Duodenal mucosa (tissue), 2 donors: ENCODE results near the gene PCDHB11.
"Not testable (repeated sequence)": the region's sequence is repeated elsewhere in the genome, so short reads cannot be mapped to it uniquely, and the experiment has no call there.

Experiments used
- H3K27ac ChIP-seq: one replicate; pipeline ENCODE4 v1.7.0; 2013; ENCODE audit warnings: low read depth, low read length
- H3K27me3 ChIP-seq, 2 donors: one replicate each; pipeline ENCODE4 v1.7.0; 2013; ENCODE audit warnings: low read length in 2 of 2, control low read depth in 1 of 2; ENCODE audit not compliant: insufficient read depth in 2 of 2, control insufficient read depth in 1 of 2
- H3K36me3 ChIP-seq, 2 donors: one replicate each; pipeline ENCODE4 v1.7.0; 2013; ENCODE audit warnings: low read length in 2 of 2, control low read depth in 1 of 2; ENCODE audit not compliant: insufficient read depth in 2 of 2, control insufficient read depth in 1 of 2
- H3K4me1 ChIP-seq, 2 donors: one replicate each; pipeline ENCODE4 v1.7.0; 2013; ENCODE audit warnings: low read length in 2 of 2, control low read depth in 1 of 2; ENCODE audit not compliant: insufficient read depth in 2 of 2, control insufficient read depth in 1 of 2
- H3K4me3 ChIP-seq, 2 donors: one replicate each; pipeline ENCODE4 v1.7.0; 2013; ENCODE audit warnings: low read length in 2 of 2, low read depth in 1 of 2
- H3K9ac ChIP-seq, 2 donors: one replicate each; pipeline ENCODE4 v1.7.0; 2013; ENCODE audit warnings: low read length in 2 of 2, low read depth in 1 of 2
- H3K9me3 ChIP-seq, 2 donors: one replicate each; pipeline ENCODE4 v1.7.0; 2013; ENCODE audit warnings: low read length in 2 of 2, control low read depth in 1 of 2; ENCODE audit not compliant: control insufficient read depth in 1 of 2

PCDHB11 gene

DNA sequence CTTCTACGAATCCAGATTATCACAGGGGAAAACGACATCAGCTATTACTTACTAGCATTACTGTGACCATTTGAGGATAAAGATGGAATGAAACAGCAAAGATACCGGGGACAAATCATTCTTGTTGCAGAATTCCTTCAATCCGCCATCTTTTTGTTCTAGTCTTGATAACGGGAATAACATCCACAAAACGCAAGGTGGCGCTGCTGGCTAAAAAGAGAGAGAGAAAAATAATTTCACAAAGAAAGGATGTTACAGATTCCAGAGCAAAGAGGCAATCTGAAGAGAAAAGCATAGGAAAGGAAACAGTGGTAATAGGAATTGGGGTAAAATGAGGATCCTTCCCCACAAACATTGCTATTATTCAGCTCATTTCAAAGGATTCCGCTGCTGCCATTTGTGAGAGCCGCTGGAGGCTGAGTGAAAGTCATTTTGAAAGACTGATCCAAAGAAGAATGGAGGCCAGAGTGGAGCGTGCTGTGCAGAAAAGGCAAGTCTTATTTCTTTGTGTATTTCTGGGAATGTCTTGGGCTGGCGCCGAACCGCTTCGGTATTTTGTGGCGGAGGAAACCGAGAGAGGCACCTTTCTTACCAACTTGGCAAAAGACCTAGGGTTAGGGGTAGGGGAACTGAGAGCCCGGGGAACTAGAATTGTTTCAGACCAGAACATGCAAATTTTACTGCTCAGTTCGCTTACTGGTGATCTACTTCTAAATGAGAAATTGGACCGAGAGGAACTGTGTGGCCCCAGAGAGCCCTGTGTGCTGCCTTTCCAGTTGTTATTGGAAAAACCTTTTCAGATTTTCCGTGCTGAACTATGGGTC is 26.8 kb upstream of the PCDHB11 start, which contains the start of gene PCDHB7:
Gene PCDHB7 (plus strand): TSS at position 264 of the 824 bp plus-strand sequence. CDS start 192 bp downstream, at position 456.
- H3K9me3 ChIP-seq, result peaks cover 16 to 26% of the 10 kb centered on the region in 2 donors
- peak within 1 kb of the TSS in 1 of 2 donors; percentile 9 for H3K4me3 ChIP-seq
- H3K27ac ChIP-seq, result no peak within 1 kb of the TSS
- no peak within 1 kb of the TSS for H3K9ac ChIP-seq
- no peaks in the 10 kb centered on the region for H3K4me1 ChIP-seq
- no peaks in the 10 kb centered on the region for H3K36me3 ChIP-seq
- no peaks in the 10 kb centered on the region for H3K27me3 ChIP-seq

DNA sequence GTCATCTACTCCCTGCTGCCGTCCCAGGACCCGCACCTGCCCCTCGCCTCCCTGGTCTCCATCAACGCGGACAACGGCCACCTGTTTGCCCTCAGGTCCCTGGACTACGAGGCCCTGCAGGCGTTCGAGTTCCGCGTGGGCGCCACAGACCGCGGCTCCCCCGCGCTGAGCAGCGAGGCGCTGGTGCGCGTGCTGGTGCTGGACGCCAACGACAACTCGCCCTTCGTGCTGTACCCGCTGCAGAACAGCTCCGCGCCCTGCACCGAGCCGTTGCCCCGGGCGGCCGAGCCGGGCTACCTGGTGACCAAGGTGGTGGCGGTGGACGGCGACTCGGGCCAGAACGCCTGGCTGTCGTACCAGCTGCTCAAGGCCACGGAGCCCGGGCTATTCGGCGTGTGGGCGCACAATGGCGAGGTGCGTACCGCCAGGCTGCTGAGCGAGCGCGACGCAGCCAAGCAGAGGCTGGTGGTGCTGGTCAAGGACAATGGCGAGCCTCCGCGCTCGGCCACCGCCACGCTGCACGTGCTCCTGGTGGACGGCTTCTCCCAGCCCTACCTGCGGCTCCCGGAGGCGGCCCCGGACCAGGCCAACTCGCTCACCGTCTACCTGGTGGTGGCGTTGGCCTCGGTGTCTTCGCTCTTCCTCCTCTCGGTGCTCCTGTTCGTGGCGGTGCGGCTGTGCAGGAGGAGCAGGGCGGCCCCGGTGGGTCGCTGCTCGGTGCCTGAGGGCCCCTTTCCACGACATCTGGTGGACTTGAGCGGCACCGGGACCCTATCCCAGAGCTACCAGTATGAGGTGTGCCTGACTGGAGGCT is 24.9 kb upstream of the PCDHB11 start:
- not testable (repeated sequence) for H3K27me3 ChIP-seq, H3K36me3 ChIP-seq, H3K4me3 ChIP-seq, H3K9ac ChIP-seq, H3K27ac ChIP-seq, H3K4me1 ChIP-seq
- H3K9me3 ChIP-seq, result peaks cover 16 to 30% of the 10 kb centered on the region in 2 donors

DNA sequence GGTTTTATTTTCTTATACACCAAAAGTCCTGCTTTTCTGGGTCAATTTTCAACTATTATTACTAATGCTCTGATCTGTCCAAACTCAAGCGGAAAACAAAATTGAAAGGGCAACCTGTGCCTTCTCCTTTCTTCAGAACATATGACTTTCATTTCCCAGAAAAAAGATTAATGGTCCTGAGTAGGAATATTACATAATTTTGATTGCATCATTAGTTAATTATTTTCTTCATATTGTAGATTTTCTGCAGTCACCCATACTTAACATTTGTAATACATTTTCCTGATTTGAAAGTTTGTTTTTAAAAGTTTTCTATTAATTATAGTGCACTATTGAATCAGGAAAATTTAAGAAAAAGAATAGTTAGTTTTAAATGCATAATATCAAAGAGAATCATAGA is 23.5 kb upstream of the PCDHB11 start:
- H3K4me3 ChIP-seq, result no peak overlapping the region
- no peak overlapping the region for H3K9ac ChIP-seq
- no peaks in the 10 kb centered on the region for H3K36me3 ChIP-seq
- no peak overlapping the region for H3K27ac ChIP-seq
- H3K4me1 ChIP-seq, result no peaks in the 10 kb centered on the region
- H3K9me3 ChIP-seq, result peaks cover 16 to 30% of the 10 kb centered on the region in 2 donors
- no peaks in the 10 kb centered on the region for H3K27me3 ChIP-seq

DNA sequence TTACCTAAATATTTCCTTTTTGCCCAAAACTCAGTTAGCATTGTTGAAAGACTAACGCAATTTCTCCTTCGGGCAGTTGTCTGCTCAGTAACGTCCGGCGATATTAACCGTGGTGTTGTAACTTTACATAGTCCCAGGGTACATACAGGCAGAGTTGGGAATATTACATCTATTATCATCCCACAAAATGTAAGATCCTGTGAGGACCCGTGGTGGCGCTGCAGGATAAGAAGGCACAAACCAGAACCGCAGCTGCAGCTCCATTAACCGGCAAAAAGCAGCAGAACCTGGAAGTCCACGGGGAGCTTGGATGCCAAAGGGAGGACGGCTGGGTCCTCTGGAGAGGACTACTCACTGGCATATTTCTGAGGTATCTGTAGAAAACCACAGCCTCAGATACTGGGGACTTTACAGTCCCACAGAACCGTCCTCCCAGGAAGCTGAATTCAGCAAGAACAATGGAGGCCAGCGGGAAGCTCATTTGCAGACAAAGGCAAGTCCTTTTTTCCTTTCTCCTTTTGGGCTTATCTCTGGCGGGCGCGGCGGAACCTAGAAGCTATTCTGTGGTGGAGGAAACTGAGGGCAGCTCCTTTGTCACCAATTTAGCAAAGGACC is 21.7 kb upstream of the PCDHB11 start, which contains the start of gene PCDHB8:
Gene PCDHB8 (plus strand): TSS at position 214 of the 615 bp plus-strand sequence. CDS start 245 bp downstream, at position 459.
- not testable (repeated sequence) for H3K27ac ChIP-seq, H3K4me3 ChIP-seq, H3K27me3 ChIP-seq, H3K4me1 ChIP-seq, H3K9ac ChIP-seq, H3K36me3 ChIP-seq
- H3K9me3 ChIP-seq, result peaks cover 16 to 38% of the 10 kb centered on the region in 2 donors

DNA sequence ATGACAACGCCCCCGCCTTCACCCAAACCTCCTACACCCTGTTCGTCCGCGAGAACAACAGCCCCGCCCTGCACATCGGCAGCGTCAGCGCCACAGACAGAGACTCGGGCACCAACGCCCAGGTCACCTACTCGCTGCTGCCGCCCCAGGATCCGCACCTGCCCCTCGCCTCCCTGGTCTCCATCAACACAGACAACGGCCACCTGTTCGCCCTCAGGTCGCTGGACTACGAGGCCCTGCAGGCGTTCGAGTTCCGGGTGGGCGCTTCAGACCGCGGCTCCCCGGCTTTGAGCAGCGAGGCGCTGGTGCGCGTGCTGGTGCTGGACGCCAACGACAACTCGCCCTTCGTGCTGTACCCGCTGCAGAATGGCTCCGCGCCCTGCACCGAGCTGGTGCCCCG is 20.1 kb upstream of the PCDHB11 start:
- H3K9me3 ChIP-seq, result peaks cover 12 to 36% of the 10 kb centered on the region in 2 donors
- H3K36me3 ChIP-seq, H3K4me1 ChIP-seq, H3K27ac ChIP-seq, H3K4me3 ChIP-seq, H3K27me3 ChIP-seq, H3K9ac ChIP-seq: not testable (repeated sequence)

DNA sequence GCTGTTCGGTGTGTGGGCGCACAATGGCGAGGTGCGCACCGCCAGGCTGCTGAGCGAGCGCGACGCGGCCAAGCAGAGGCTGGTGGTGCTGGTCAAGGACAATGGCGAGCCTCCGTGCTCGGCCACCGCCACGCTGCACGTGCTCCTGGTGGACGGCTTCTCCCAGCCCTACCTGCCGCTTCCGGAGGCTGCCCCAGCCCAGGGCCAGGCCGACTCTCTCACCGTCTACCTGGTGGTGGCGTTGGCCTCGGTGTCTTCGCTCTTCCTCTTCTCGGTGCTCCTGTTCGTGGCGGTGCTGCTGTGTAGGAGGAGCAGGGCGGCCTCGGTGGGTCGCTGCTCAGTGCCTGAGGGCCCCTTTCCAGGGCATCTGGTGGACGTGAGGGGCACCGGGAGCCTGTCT is 19.6 kb upstream of the PCDHB11 start:
- H3K9me3 ChIP-seq, result peaks cover 12 to 34% of the 10 kb centered on the region in 2 donors
- not testable (repeated sequence) for H3K27me3 ChIP-seq, H3K4me1 ChIP-seq, H3K27ac ChIP-seq, H3K9ac ChIP-seq, H3K36me3 ChIP-seq, H3K4me3 ChIP-seq

DNA sequence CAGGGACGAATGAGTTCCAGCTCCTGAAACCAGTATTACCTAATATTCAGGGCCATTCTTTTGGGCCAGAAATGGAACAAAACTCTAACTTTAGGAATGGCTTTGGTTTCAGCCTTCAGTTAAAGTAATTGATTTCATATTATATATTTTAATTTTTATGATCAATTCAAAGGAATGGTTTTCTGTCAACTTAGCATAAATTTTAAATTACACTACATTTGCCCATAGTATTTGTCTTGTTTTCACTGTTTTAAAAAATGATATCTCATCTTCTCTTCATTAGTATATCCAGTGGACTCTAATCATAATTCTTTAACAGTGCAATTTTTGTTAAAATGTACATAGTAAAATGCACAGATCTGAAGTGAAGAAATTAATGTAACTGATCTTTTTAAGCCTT is 19.1 kb upstream of the PCDHB11 start:
- Histone ChIP-seq H3K4me3 (no peak overlapping the region), H3K4me1 (no peaks in the 10 kb centered on the region), H3K36me3 (no peaks in the 10 kb centered on the region), H3K9ac (no peak overlapping the region), H3K27me3 (no peaks in the 10 kb centered on the region), H3K27ac (no peak overlapping the region), H3K9me3 (peaks cover 12 to 29% of the 10 kb centered on the region in 2 donors)

DNA sequence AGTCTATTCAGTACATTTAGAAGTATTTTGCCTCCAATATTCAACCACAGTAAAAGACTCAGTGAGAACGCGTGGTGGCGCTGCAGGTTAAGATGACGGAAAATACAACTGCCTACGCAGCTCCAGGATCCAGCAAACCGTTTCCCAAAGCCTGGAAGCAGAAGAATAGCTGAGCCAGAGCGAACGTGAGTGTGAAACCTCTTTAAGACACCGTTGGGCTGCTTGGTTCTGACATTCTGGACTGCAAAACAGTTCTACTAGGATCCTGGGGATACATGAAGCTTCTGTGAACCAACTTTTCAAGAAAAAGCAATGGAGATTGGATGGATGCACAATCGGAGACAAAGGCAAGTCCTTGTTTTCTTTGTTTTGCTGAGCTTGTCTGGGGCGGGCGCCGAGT is 17.2 kb upstream of the PCDHB11 start, which contains the start of gene PCDHB16:
Gene PCDHB16 (plus strand): TSS at position 140 of the 400 bp plus-strand sequence. CDS start 173 bp downstream, at position 313.
- Histone ChIP-seq H3K27ac (no peak within 1 kb of the TSS), H3K4me3 (peak within 1 kb of the TSS in 1 of 2 donors; percentile 21), H3K36me3 (no peaks in the 10 kb centered on the region), H3K9me3 (peaks cover 9 to 27% of the 10 kb centered on the region in 2 donors), H3K4me1 (no peaks in the 10 kb centered on the region), H3K27me3 (no peaks in the 10 kb centered on the region), H3K9ac (no peak within 1 kb of the TSS)

DNA sequence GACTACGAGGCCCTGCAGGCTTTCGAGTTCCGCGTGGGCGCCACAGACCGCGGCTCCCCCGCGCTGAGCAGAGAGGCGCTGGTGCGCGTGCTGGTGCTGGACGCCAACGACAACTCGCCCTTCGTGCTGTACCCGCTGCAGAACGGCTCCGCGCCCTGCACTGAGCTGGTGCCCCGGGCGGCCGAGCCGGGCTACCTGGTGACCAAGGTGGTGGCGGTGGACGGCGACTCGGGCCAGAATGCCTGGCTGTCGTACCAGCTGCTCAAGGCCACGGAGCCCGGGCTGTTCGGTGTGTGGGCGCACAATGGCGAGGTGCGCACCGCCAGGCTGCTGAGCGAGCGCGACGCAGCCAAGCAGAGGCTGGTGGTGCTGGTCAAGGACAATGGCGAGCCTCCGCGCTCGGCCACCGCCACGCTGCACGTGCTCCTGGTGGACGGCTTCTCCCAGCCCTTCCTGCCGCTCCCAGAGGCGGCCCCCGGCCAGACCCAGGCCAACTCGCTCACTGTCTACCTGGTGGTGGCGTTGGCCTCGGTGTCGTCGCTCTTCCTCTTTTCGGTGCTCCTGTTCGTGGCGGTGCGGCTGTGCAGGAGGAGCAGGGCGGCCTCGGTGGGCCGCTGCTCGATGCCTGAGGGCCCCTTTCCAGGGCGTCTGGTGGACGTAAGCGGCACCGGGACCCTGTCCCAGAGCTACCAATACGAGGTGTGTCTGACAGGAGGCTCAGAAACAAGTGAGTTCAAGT is 15.1 kb upstream of the PCDHB11 start:
- H3K4me3 ChIP-seq, H3K27me3 ChIP-seq, H3K4me1 ChIP-seq, H3K36me3 ChIP-seq, H3K27ac ChIP-seq, H3K9ac ChIP-seq: not testable (repeated sequence)
- H3K9me3 ChIP-seq, result peaks cover 17% of the 10 kb centered on the region in 2 donors
